HEK293 (cell line): ENCODE results near the gene ACSM5.

Source experiments
- CTCF ChIA-PET: fragments of 350-600 bp; formaldehyde crosslinking; extraction: SDS; loops from one replicate; lab custom pipeline; 2021; ENCODE audit warnings: antibody characterized with exemption; lab: Yijun Ruan, JAX
- POLR2A ChIA-PET: fragments of 300-600 bp; formaldehyde crosslinking; extraction: SDS; loops from one replicate; lab custom pipeline; 2020; ENCODE audit warnings: antibody characterized with exemption, inconsistent platforms; lab: Yijun Ruan, JAX
- H3K27ac ChIP-seq: fragments of 200-500 bp; sonication (Bioruptor generic); 2 replicates; pipeline ENCODE4 v1.5.1; 2014; ENCODE audit warnings: low read depth, low read length, control low read depth, inconsistent platforms; ENCODE audit errors: extremely low read depth
- H3K36me3 ChIP-seq, 2 experiments: fragments of 200-500 bp in 1 of 2; sonication (Bioruptor generic) in 1 of 2; 1 replicate in 1 of 2; 2 replicates in 1 of 2; pipeline ENCODE4 v1.5.1; 2014 to 2017; ENCODE audit warnings: inconsistent platforms in 2 of 2, low read length in 2 of 2; ENCODE audit not compliant: control insufficient read depth in 2 of 2, insufficient read depth in 1 of 2
- H3K4me1 ChIP-seq: fragments of 200-500 bp; sonication (Bioruptor generic); 2 replicates; pipeline ENCODE4 v1.5.1; 2014; ENCODE audit warnings: mild to moderate bottlenecking, low read length, inconsistent platforms; ENCODE audit not compliant: control insufficient read depth, insufficient read depth
- H3K4me3 ChIP-seq: 2 replicates; pipeline ENCODE4 v1.5.1; 2011; ENCODE audit warnings: low read depth, mild to moderate bottlenecking, control low read depth, low read length, moderate library complexity
- H3K9me3 ChIP-seq: fragments of 200-500 bp; sonication (Bioruptor generic); 2 replicates; pipeline ENCODE4 v1.5.1; 2014; ENCODE audit warnings: low read depth, low read length, inconsistent platforms; ENCODE audit not compliant: control insufficient read depth, insufficient read depth
- SALL2 ChIP-seq: fragments of 450-650 bp; formaldehyde crosslinking; IDR thresholded peaks from 2 replicates; pipeline ENCODE4 v1.5.0; 2017; ENCODE audit warnings: missing biosample characterization, mild to moderate bottlenecking, missing genetic modification characterization, borderline replicate concordance
- SCRT1 ChIP-seq: fragments of 450-650 bp; formaldehyde crosslinking; IDR thresholded peaks from 2 replicates; pipeline ENCODE4 v1.5.1; 2016; ENCODE audit warnings: missing biosample characterization, missing genetic modification characterization, borderline replicate concordance
- YY1 ChIP-seq: fragments of 450-650 bp; formaldehyde crosslinking; IDR thresholded peaks from 2 replicates; pipeline ENCODE4 v1.5.1; 2018; ENCODE audit warnings: missing biosample characterization, missing genetic modification characterization
- ZBTB1 ChIP-seq: fragments of 450-650 bp; formaldehyde crosslinking; IDR thresholded peaks from 2 replicates; pipeline ENCODE4 v1.5.1; 2016; ENCODE audit warnings: missing biosample characterization, missing genetic modification characterization
- ZBTB20 ChIP-seq: fragments of 450-650 bp; formaldehyde crosslinking; IDR thresholded peaks from 2 replicates; pipeline ENCODE4 v1.5.1; 2016; ENCODE audit warnings: missing biosample characterization, missing genetic modification characterization
- ZNF10 ChIP-seq: fragments of 450-650 bp; formaldehyde crosslinking; IDR thresholded peaks from 2 replicates; pipeline ENCODE4 v1.5.1; 2017; ENCODE audit warnings: missing biosample characterization, missing genetic modification characterization
- ZNF112 ChIP-seq: fragments of 450-650 bp; formaldehyde crosslinking; IDR thresholded peaks from 2 replicates; pipeline ENCODE4 v1.5.0; 2017; ENCODE audit warnings: missing biosample characterization, missing genetic modification characterization
- ZNF114 ChIP-seq: fragments of 450-650 bp; formaldehyde crosslinking; IDR thresholded peaks from 2 replicates; pipeline ENCODE4 v1.5.0; 2017; ENCODE audit warnings: missing biosample characterization, missing genetic modification characterization
- ZNF221 ChIP-seq: fragments of 450-650 bp; formaldehyde crosslinking; IDR thresholded peaks from 2 replicates; pipeline ENCODE4 v1.5.1; 2017; ENCODE audit warnings: missing biosample characterization, missing genetic modification characterization, borderline replicate concordance
- ZNF341 ChIP-seq: fragments of 450-650 bp; formaldehyde crosslinking; IDR thresholded peaks from 2 replicates; pipeline ENCODE4; 2016; ENCODE audit warnings: low read depth, missing biosample characterization, missing genetic modification characterization
- ZNF394 ChIP-seq: fragments of 450-650 bp; formaldehyde crosslinking; IDR thresholded peaks from 2 replicates; pipeline ENCODE4 v1.5.1; 2016; ENCODE audit warnings: missing biosample characterization, missing genetic modification characterization, mild to moderate bottlenecking, moderate library complexity, borderline replicate concordance
- ZNF518A ChIP-seq: fragments of 450-650 bp; formaldehyde crosslinking; conservative IDR thresholded peaks from 2 replicates; pipeline ENCODE4 v1.5.1; 2016; ENCODE audit warnings: low read depth, missing biosample characterization, missing genetic modification characterization
- ZNF549 ChIP-seq: fragments of 450-650 bp; IDR thresholded peaks from 2 replicates; pipeline ENCODE4 v1.5.1; 2018; ENCODE audit warnings: missing biosample characterization, missing genetic modification characterization, mild to moderate bottlenecking, inconsistent platforms, moderate library complexity
- ZNF639 ChIP-seq: fragments of 450-650 bp; formaldehyde crosslinking; IDR thresholded peaks from 2 replicates; pipeline ENCODE4 v1.5.1; 2016; ENCODE audit warnings: missing biosample characterization, missing genetic modification characterization
- ZNF830 ChIP-seq: fragments of 450-650 bp; IDR thresholded peaks from 2 replicates; pipeline ENCODE4 v1.5.0; 2018; ENCODE audit warnings: missing biosample characterization, missing genetic modification characterization, low read depth, mild to moderate bottlenecking, moderate library complexity
- TF ChIP-seq, protein P1 (sequence below): fragments of 450-650 bp; formaldehyde crosslinking; IDR thresholded peaks from 2 replicates; pipeline ENCODE4 v1.5.1; 2016; ENCODE audit warnings: missing biosample characterization, missing genetic modification characterization, borderline replicate concordance
- TF ChIP-seq, protein P2 (sequence below): fragments of 450-650 bp; formaldehyde crosslinking; IDR thresholded peaks from 2 replicates; pipeline ENCODE4 v1.5.1; 2016; ENCODE audit warnings: missing biosample characterization, missing genetic modification characterization
- TF ChIP-seq, protein P3 (sequence below): fragments of 450-650 bp; formaldehyde crosslinking; IDR thresholded peaks from 2 replicates; pipeline ENCODE4 v1.5.1; 2016; ENCODE audit warnings: missing biosample characterization, missing genetic modification characterization

Gene ACSM5

DNA sequence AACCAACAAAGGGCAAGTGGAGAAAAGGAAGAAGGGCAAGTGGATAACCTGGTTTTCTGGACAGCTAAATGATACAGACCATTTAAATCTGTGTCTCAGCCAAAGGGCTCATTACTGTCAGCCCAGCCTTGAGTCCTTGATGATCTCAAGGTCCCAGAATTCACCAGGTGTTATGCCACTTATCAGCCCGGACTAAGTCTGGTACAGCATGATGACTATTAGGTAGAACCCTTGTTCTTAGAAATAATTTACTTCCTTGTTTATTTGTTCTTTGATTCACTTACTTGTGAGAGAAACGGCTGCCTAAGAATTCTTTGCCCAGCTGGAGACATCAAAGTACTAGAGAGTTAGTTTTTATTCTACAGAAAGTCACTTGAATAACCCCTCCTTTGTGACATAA, 8.3 kb upstream of the ACSM5 start:
- POLR2A ChIA-PET: no interaction called here
- Histone ChIP-seq H3K4me1 (no peaks in the 10 kb centered on the region), H3K27ac (no peak overlapping the region), H3K9me3 (no peaks in the 10 kb centered on the region), H3K36me3 (no peaks in the 10 kb centered on the region), H3K4me3 (no peak overlapping the region)
- TF ChIP-seq ZNF10 (tag by site-specific recombination) (no peak), SCRT1 (no peak), ZNF341 (tag by site-specific recombination) (no peak), ZNF639 (no peak), ZBTB20 (tag by site-specific recombination) (no peak), SALL2 (tag by site-specific recombination) (no peak), ZNF221 (tag by site-specific recombination) (no peak), ZNF830 (tag by site-specific recombination) (no peak), YY1 (tag by site-specific recombination) (no peak), ZNF549 (tag by site-specific recombination) (no peak), ZNF112 (no peak)
- CTCF ChIA-PET: interaction anchor here (1.1 kb wide), 1 partner anchor 16 kb away, joined by 4 read pairs; no protein-coding TSS in a partner anchor

GRCh38 chr16:20401475-20402016, 7.8 kb upstream of the ACSM5 start:
- Histone ChIP-seq H3K27ac (no peak overlapping the region), H3K9me3 (no peaks in the 10 kb centered on the region), H3K4me1 (no peaks in the 10 kb centered on the region)
- TF ChIP-seq, protein P1, sequence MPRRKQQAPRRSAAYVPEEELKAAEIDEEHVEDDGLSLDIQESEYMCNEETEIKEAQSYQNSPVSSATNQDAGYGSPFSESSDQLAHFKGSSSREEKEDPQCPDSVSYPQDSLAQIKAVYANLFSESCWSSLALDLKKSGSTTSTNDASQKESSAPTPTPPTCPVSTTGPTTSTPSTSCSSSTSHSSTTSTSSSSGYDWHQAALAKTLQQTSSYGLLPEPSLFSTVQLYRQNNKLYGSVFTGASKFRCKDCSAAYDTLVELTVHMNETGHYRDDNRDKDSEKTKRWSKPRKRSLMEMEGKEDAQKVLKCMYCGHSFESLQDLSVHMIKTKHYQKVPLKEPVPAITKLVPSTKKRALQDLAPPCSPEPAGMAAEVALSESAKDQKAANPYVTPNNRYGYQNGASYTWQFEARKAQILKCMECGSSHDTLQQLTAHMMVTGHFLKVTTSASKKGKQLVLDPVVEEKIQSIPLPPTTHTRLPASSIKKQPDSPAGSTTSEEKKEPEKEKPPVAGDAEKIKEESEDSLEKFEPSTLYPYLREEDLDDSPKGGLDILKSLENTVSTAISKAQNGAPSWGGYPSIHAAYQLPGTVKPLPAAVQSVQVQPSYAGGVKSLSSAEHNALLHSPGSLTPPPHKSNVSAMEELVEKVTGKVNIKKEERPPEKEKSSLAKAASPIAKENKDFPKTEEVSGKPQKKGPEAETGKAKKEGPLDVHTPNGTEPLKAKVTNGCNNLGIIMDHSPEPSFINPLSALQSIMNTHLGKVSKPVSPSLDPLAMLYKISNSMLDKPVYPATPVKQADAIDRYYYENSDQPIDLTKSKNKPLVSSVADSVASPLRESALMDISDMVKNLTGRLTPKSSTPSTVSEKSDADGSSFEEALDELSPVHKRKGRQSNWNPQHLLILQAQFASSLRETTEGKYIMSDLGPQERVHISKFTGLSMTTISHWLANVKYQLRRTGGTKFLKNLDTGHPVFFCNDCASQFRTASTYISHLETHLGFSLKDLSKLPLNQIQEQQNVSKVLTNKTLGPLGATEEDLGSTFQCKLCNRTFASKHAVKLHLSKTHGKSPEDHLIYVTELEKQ (tag by site-specific recombination): no peak
- no peak for TF ChIP-seq ZBTB1 (tag by site-specific recombination)
- TF ChIP-seq, protein P2, sequence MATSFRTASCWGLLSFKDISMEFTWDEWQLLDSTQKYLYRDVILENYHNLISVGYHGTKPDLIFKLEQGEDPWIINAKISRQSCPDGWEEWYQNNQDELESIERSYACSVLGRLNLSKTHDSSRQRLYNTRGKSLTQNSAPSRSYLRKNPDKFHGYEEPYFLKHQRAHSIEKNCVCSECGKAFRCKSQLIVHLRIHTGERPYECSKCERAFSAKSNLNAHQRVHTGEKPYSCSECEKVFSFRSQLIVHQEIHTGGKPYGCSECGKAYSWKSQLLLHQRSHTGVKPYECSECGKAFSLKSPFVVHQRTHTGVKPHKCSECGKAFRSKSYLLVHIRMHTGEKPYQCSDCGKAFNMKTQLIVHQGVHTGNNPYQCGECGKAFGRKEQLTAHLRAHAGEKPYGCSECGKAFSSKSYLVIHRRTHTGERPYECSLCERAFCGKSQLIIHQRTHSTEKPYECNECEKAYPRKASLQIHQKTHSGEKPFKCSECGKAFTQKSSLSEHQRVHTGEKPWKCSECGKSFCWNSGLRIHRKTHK (tag by site-specific recombination): no peak
- TF ChIP-seq ZNF114 (tag by site-specific recombination): no peak
- TF ChIP-seq ZNF10 (tag by site-specific recombination): no peak
- TF ChIP-seq ZNF394 (tag by site-specific recombination): no peak
- TF ChIP-seq, protein P3, sequence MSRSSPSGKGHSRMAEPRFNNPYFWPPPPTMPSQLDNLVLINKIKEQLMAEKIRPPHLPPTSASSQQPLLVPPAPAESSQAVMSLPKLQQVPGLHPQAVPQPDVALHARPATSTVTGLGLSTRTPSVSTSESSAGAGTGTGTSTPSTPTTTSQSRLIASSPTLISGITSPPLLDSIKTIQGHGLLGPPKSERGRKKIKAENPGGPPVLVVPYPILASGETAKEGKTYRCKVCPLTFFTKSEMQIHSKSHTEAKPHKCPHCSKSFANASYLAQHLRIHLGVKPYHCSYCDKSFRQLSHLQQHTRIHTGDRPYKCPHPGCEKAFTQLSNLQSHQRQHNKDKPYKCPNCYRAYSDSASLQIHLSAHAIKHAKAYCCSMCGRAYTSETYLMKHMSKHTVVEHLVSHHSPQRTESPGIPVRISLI (tag by site-specific recombination): no peak
- TF ChIP-seq ZNF518A (tag by site-specific recombination): no peak
- TF ChIP-seq, all 188 proteins: peak for 0
- POLR2A ChIA-PET: no interaction called here
- H3K36me3 ChIP-seq: no peaks in the 10 kb centered on the region
- no peak overlapping the region for H3K4me3 ChIP-seq
- CTCF ChIA-PET: interaction anchor here (0.6 kb wide), 1 partner anchor 16 kb away, joined by 3 read pairs; no protein-coding TSS in a partner anchor
